ENCODE data around the gene GTF2B.
"Not testable (repeated sequence)": the region's sequence is repeated elsewhere in the genome, so short reads cannot be mapped to it uniquely, and the experiment has no call there.

The GTF2B gene

DNA sequence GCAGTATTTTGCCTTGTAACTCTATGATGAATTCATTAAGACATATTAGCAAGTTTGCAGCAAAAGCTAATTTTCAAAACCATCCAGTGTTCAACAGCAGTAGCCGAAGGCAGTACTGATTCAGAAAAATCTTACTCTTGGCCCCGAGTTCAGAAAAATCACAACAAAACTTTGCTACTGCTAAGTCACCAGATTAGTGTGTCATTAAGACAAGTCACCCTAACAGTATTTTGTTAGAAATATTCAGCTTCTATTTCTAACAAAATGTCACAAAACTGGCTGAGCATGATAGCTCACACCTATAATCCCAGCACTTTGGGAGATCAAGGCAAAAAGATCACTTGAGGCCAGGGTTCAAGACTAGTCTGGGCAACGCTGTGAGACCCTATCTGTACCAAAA, 8.2 kb downstream of the GTF2B start:
- DNase-seq (ENCODE audit: low spot score) = no peak

DNA sequence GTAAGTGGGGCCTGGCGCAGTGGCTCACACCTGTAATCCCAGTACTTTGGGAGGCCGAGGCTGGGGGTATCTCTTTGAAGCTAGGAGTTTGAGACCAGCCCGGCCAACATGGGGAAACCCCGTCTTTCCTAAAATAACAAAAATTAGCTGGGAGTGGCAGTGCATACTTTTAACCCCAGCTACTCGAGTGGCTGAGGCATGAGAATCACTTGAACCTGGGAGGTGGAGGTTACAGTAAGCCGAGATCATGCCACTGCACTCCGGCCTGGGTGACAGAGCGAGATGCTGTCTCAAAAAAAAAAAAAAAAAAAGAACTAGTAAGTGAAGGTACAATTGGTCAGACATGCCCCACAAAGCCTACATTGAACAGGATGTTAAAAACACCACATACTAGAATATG, 10.7 kb downstream of the GTF2B start:
- not testable (repeated sequence) for DNase-seq (ENCODE audit: low spot score)

- DNase-seq (ENCODE audit: low spot score) = no peak
These were observed 12.6 kb downstream of the GTF2B start for GRCh38 chr1:88878731-88879130.

GRCh38 chr1:88877911-88878310, 13.5 kb downstream of the GTF2B start:
- no peak for DNase-seq (ENCODE audit: low spot score)

DNA sequence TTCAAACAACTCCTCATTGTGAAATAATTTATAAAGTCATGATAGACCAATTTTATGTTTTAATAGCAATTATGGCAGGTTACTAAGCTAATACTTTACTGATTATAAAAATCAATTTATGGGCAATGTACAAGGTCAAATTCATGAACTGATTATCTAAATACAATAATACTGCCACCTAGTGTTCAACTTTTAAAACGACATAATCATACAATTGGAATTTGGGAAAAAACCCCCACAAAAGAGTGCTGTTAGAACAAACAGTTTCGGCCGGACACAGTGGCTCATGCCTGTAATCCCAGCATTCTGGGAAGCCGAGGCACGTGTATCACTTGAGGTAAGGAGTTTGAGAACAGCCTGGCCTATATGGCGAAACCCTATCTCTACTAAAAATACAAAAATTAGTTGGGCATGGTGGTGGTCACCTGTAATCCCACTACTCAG, 14.0 kb downstream of the GTF2B start:
- DNase-seq (ENCODE audit: low spot score) = peak; percentile 38

GRCh38 chr1:88876573-88877365, 14.6 kb downstream of the GTF2B start:
- DNase-seq (ENCODE audit: low spot score) = no peak

DNA sequence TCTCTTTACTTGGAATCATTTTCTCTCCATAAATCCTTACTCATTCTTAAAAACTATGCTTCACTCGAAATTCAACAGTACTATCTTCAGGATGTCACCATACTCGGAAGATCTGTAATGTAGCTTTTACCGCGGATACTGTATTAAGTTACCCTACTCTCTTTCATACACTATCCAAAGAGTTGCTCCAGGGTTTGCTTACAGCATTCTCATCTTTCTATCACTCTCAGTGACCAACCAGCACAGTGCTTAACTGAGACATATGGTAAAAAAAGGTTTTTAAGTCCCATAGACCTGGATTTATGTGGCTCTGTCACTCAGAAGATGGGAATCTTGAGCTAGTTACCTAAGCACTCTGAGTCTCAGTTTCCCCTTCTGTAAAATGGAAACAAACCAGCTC, 15.8 kb downstream of the GTF2B start:
- DNase-seq (ENCODE audit: low spot score) = no peak

DNA sequence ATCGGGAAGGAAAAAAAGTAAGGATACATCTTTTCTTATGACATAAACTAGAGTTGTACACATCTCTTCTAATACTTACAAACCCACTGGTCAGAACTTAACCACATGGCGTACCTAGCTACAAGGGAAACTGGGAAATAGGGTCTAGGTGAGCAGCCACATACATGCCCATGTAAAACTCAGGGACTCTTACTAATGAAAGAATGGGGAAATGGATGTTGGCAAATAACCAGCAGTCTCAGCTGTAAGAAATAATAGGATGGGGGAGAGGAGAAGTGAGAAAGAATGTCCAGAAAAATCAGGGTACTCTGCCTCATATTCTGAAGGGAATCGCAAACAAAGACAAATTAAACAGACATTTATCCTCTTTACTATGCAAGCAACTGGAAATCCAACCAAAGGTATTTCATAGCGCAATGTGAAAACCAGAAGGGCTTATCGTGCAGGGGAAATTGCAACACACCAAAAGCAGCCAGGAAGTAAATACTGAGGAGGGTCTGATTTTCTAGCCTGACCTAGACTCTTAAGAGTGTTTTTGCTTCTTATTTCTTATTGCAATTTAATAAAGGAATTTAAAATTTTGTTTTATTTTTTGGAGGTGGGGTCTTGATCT, 17.5 kb downstream of the GTF2B start:
- DNase-seq (ENCODE audit: low spot score) = no peak

GRCh38 chr1:88869644-88870043, 21.7 kb downstream of the GTF2B start:
- DNase-seq (ENCODE audit: low spot score) = not testable (repeated sequence)

GRCh38 chr1:88867743-88868521, 23.4 kb downstream of the GTF2B start:
- no peak for DNase-seq (ENCODE audit: low spot score)

DNA sequence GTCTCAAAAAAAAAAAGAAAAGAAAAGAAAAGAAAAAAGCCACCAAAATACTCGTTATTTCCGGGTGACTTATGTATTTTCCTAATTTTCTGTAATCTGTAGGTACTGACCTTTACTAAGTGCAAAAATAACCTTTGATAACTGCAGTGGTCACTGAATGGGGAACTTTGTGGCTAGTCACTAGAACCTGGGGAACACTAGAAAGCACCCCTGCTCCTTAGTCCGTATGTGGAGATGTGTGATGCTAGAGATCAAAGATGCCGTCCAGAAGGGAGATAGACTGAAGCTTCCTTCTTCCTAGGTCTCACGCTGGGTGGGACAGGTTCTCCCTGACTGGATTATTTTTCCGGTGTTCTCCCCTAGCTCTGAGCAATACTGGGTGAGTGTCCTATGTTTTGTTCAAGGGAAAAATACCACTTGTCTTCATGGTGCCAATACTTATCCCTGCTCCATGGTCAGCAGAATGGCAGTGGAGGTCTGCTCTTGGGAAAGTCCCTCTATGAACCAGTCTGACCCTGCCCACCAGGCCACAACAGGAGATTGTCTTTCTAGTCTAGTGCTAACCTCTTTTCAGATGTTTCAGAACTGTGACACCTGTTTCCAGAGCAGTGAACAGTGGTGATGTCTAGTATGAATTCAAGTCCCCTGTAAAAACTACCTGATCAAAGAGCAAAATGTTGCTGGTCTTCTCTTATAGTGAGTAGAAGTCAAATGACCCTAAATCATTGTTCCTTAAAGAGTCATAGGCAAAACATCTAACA, 39.9 kb downstream of the GTF2B start:
- no peak for DNase-seq (ENCODE audit: low spot score)

GRCh38 chr1:88847643-88848042, 43.7 kb downstream of the GTF2B start:
- DNase-seq (ENCODE audit: low spot score) = no peak

GRCh38 chr1:88825721-88826120, 65.6 kb downstream of the GTF2B start:
- DNase-seq (ENCODE audit: low spot score) = no peak

DNA sequence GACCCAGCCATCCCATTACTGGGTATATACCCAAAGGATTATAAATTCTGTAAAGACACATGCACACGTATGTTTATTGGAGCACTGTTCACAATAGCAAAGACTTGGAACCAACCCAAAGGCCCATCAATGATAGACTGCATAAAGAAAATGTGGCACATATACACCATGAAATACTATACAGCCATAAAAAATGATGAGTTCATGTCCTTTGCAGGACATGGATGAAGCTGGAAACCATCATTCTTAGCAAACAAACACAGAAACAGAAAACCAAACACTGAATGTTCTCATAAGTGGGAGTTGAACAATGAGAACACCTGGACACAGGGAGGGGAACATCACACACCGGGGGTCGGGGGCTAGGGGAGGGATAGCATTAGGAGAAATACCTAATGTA, 71.7 kb downstream of the GTF2B start:
- DNase-seq (ENCODE audit: low spot score) = not testable (repeated sequence)

DNA sequence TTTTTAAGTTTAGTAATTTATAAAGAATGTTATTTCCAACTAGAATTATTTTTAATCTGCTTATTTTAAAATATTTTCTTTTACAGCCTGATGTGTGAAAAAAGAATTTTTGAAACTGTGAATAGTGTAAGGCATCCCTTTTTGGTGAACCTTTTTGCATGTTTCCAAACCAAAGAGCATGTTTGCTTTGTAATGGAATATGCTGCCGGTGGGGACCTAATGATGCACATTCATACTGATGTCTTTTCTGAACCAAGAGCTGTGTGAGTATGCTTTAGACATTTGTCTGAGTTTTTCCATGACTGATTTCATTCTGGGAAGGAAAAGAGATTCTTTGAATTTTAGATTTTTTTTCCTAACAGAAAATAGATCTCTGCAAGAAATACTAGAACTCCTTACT, 77.9 kb downstream of the GTF2B start:
- no peak for DNase-seq (ENCODE audit: low spot score)

GRCh38 chr1:88812366-88812765, 79.0 kb downstream of the GTF2B start:
- no peak for DNase-seq (ENCODE audit: low spot score)

- DNase-seq (ENCODE audit: low spot score) = no peak
These were observed 87.9 kb downstream of the GTF2B start for GRCh38 chr1:88803444-88803843.

DNA sequence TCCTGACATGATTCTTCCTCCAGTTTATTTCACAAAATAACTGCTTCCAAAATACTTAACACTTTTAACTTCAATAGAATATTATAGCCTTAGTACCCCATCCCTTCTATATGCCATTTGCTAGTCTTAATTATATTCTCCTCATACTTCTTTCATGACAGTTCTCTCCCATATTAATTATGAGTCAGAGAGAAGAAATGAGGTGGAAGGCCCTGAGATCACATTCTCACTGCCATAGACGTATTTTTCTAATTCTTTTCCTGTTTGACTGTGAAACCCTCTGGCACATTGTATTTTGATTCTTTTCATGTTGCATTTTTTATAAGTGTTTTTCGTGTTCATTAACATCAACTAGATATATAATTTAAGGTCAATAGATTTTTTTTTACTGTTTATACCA, 88.4 kb downstream of the GTF2B start:
- peak; percentile 14 for DNase-seq (ENCODE audit: low spot score)

Measured in LoVo (cell line).